ENCODE results near the gene EML6. TPM values are rescaled to one million over a fixed set of nuclear protein-coding genes. Genes with fewer than 3 reads are reported as not detected.

Gene EML6
- total RNA-seq, 1 donor from 2014 or later, result 10.4 TPM

GRCh38 chr2:55014962-55015939 is 291.8 kb downstream of the EML6 start:
- peak overlapping the region; percentile 17 for H3K27ac ChIP-seq (ENCODE audit: low read depth, low read length)
- no peaks in the 10 kb centered on the region for H3K9me3 ChIP-seq (ENCODE audit: control insufficient read depth in 3 of 3, low read length in 3 of 3)
- H3K27me3 ChIP-seq (ENCODE audit: control insufficient read depth in 3 of 3, insufficient read depth in 3 of 3, low read length in 3 of 3), result no peaks in the 10 kb centered on the region
- peaks cover 6 to 22% (median 7%) of the 10 kb centered on the region in 3 donors for H3K4me1 ChIP-seq (ENCODE audit: control insufficient read depth in 3 of 3, insufficient read depth in 3 of 3, low read length in 3 of 3)
- no peak overlapping the region for H3K9ac ChIP-seq (ENCODE audit: low read depth in 1 of 3, low read length in 3 of 3)
- H3K4me3 ChIP-seq (ENCODE audit: low read length in 3 of 3), result no peak overlapping the region
- peaks cover 0 to 3% (median 0%) of the 10 kb centered on the region in 3 donors for H3K36me3 ChIP-seq (ENCODE audit: control insufficient read depth in 3 of 3, insufficient read depth in 3 of 3, low read length in 3 of 3)

- peaks cover 0 to 6% (median 0%) of the 10 kb centered on the region in 3 donors for H3K36me3 ChIP-seq (ENCODE audit: control insufficient read depth in 3 of 3, insufficient read depth in 3 of 3, low read length in 3 of 3)
- H3K4me1 ChIP-seq (ENCODE audit: control insufficient read depth in 3 of 3, insufficient read depth in 3 of 3, low read length in 3 of 3), result peaks cover 5 to 6% (median 6%) of the 10 kb centered on the region in 3 donors
- no peaks in the 10 kb centered on the region for H3K9me3 ChIP-seq (ENCODE audit: control insufficient read depth in 3 of 3, low read length in 3 of 3)
- no peak overlapping the region for H3K27ac ChIP-seq (ENCODE audit: low read depth, low read length)
- no peak overlapping the region for H3K4me3 ChIP-seq (ENCODE audit: low read length in 3 of 3)
- H3K9ac ChIP-seq (ENCODE audit: low read depth in 1 of 3, low read length in 3 of 3), result no peak overlapping the region
- H3K27me3 ChIP-seq (ENCODE audit: control insufficient read depth in 3 of 3, insufficient read depth in 3 of 3, low read length in 3 of 3), result no peaks in the 10 kb centered on the region
Measured at GRCh38 chr2:55017428-55017827, 294.0 kb downstream of the EML6 start.

- Histone ChIP-seq H3K4me3 (ENCODE audit: low read length in 3 of 3) (no peak overlapping the region), H3K27me3 (ENCODE audit: control insufficient read depth in 3 of 3, insufficient read depth in 3 of 3, low read length in 3 of 3) (no peaks in the 10 kb centered on the region), H3K9me3 (ENCODE audit: control insufficient read depth in 3 of 3, low read length in 3 of 3) (no peaks in the 10 kb centered on the region), H3K27ac (ENCODE audit: low read depth, low read length) (no peak overlapping the region), H3K36me3 (ENCODE audit: control insufficient read depth in 3 of 3, insufficient read depth in 3 of 3, low read length in 3 of 3) (peaks cover 0 to 6% (median 0%) of the 10 kb centered on the region in 3 donors), H3K9ac (ENCODE audit: low read depth in 1 of 3, low read length in 3 of 3) (no peak overlapping the region), H3K4me1 (ENCODE audit: control insufficient read depth in 3 of 3, insufficient read depth in 3 of 3, low read length in 3 of 3) (peaks cover under 1 to 5% (median 1%) of the 10 kb centered on the region in 3 donors)
Measured at GRCh38 chr2:55017880-55018279, 294.4 kb downstream of the EML6 start.

GRCh38 chr2:55018619-55019018 is 295.2 kb downstream of the EML6 start:
- Histone ChIP-seq H3K27me3 (ENCODE audit: control insufficient read depth in 3 of 3, insufficient read depth in 3 of 3, low read length in 3 of 3) (no peaks in the 10 kb centered on the region), H3K4me3 (ENCODE audit: low read length in 3 of 3) (no peak overlapping the region), H3K27ac (ENCODE audit: low read depth, low read length) (no peak overlapping the region), H3K4me1 (ENCODE audit: control insufficient read depth in 3 of 3, insufficient read depth in 3 of 3, low read length in 3 of 3) (peaks cover 0 to 3% (median 0%) of the 10 kb centered on the region in 3 donors), H3K9me3 (ENCODE audit: control insufficient read depth in 3 of 3, low read length in 3 of 3) (no peaks in the 10 kb centered on the region), H3K9ac (ENCODE audit: low read depth in 1 of 3, low read length in 3 of 3) (no peak overlapping the region), H3K36me3 (ENCODE audit: control insufficient read depth in 3 of 3, insufficient read depth in 3 of 3, low read length in 3 of 3) (peaks cover 0 to 6% (median 0%) of the 10 kb centered on the region in 3 donors)

GRCh38 chr2:55019526-55020258 is 296.2 kb downstream of the EML6 start:
- Histone ChIP-seq H3K4me1 (ENCODE audit: control insufficient read depth in 3 of 3, insufficient read depth in 3 of 3, low read length in 3 of 3) (peaks cover 0 to 3% (median 2%) of the 10 kb centered on the region in 3 donors), H3K9me3 (ENCODE audit: control insufficient read depth in 3 of 3, low read length in 3 of 3) (no peaks in the 10 kb centered on the region), H3K27ac (ENCODE audit: low read depth, low read length) (no peak overlapping the region), H3K36me3 (ENCODE audit: control insufficient read depth in 3 of 3, insufficient read depth in 3 of 3, low read length in 3 of 3) (peaks cover 0 to 6% (median 0%) of the 10 kb centered on the region in 3 donors), H3K27me3 (ENCODE audit: control insufficient read depth in 3 of 3, insufficient read depth in 3 of 3, low read length in 3 of 3) (no peaks in the 10 kb centered on the region), H3K4me3 (ENCODE audit: low read length in 3 of 3) (no peak overlapping the region), H3K9ac (ENCODE audit: low read depth in 1 of 3, low read length in 3 of 3) (no peak overlapping the region)

Small RNA genes within 50 kb of the gene (small RNA-seq; reads per million reads assigned to genes)
- gene RNU6-433P (not detected), gene RNU7-81P (not detected)
